ENCODE results near the gene COL6A5.
"Not testable (repeated sequence)": the region's sequence is repeated elsewhere in the genome, so short reads cannot be mapped to it uniquely, and the experiment has no call there.

Gene COL6A5, protein sequence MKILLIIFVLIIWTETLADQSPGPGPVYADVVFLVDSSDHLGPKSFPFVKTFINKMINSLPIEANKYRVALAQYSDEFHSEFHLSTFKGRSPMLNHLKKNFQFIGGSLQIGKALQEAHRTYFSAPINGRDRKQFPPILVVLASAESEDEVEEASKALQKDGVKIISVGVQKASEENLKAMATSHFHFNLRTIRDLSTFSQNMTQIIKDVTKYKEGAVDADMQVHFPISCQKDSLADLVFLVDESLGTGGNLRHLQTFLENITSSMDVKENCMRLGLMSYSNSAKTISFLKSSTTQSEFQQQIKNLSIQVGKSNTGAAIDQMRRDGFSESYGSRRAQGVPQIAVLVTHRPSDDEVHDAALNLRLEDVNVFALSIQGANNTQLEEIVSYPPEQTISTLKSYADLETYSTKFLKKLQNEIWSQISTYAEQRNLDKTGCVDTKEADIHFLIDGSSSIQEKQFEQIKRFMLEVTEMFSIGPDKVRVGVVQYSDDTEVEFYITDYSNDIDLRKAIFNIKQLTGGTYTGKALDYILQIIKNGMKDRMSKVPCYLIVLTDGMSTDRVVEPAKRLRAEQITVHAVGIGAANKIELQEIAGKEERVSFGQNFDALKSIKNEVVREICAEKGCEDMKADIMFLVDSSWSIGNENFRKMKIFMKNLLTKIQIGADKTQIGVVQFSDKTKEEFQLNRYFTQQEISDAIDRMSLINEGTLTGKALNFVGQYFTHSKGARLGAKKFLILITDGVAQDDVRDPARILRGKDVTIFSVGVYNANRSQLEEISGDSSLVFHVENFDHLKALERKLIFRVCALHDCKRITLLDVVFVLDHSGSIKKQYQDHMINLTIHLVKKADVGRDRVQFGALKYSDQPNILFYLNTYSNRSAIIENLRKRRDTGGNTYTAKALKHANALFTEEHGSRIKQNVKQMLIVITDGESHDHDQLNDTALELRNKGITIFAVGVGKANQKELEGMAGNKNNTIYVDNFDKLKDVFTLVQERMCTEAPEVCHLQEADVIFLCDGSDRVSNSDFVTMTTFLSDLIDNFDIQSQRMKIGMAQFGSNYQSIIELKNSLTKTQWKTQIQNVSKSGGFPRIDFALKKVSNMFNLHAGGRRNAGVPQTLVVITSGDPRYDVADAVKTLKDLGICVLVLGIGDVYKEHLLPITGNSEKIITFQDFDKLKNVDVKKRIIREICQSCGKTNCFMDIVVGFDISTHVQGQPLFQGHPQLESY (N-terminal part only)

DNA sequence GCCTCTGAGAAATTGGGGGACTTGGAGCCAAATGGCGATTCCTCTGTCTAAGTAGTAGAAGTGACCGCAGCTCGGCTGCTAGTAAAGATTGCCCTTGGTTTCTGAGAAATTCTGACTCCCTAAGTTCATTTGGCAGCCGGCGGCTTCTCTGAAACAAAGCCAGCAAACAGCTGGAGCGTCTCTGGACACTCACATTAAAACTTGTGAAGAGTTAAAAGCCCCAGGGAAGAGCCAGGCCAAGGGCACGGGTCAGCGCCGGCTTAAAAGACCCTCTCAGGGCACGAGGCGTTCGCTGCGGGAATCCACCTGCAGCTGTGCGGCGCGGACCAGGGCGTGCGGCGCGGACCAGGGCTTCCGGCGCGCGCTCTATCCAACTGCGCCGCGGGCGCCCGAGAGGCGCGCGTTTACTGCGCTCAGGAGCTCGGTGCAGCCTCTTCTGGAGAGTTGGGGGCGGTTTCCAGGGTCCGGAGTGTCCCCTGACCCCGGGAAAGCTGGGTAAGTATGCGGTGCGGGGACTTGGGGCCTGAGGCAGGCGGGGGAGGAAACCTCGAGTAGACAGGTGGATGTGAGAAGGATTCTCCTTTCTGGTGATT lies at the start of gene COL6A5:
Gene COL6A5, plus strand, starts transcription at position 186 of the 593 bp plus-strand sequence. CDS start 27,967 bp downstream, outside the sequence.
- DNase-seq, result no peak

DNA sequence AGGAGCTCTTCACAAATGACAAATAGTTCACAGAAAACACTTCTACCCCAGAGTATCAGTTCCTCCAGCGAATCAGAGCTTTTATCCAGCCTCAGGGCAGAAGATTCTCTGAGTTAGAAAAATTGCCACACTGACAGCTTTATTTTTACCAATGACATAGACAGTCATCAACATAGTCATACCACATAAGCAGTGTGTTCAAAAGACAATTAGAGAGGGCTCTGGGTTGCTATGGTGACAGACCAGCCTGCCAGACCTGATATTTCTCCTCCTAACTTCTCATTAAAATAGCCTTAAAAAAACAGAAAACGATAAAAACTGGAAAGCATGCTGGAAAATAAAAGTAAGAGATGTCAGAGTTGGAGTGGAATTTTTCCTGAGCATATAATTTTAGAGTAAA lies 45.9 kb upstream of the COL6A5 start:
- DNase-seq, result no peak

DNA sequence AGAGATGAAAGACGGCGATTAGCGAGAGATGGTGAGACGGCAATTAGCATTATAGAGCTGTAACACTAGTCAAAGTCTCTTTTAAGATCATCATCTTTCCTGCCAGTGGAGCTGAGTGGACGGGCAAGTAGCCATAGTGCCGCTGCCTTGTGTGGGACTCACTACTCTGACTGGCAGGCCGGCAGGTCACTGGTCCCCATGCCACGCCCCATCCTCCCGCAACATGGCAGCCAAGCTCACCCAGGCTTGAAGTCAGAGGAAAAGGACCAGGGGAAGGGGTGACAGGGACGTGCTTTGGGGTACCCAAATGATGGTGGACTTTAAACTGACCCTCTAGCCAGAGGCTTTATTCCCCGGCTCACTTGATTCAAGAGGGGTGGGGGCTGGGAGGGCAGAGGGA lies 44.6 kb upstream of the COL6A5 start:
- no peak for DNase-seq

DNA sequence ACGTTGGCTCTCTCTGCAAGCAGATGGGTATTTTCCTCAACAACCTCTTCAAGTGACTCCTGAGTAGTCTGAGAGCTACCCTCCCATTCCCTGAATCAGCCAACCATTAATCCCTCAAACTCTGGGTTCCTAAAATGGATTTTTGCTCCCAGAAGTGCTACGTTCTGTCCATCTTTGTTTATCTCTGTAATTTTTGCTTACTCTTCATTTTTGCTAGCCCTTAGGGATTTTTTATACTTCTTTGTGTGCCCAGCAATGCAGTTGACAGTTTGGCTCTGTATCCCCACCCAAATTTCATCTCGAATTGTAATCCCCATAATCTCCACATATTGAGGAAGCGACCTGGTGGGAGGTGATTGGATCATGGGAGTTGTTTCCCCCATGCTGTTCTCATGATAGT lies 35.4 kb upstream of the COL6A5 start:
- DNase-seq, result peak; percentile 60 to 68

DNA sequence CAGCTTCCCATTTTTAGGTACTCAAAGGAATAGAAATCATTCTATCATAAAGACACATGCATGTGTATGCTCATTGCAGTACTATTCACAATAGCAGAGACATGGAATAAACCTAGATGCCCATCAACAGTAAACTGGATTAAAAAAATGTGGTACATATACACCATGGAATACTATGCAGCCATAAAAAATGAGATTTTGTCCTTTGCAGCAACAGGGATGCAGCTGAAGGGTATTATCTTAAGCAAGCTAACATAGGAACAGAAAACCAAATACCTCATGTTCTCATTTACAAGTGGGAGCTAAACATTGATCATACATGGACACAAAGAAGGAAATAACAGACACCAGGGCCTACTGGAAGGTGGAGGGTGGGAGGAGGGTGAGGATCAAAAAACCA lies 33.1 kb upstream of the COL6A5 start:
- DNase-seq, result no peak

DNA sequence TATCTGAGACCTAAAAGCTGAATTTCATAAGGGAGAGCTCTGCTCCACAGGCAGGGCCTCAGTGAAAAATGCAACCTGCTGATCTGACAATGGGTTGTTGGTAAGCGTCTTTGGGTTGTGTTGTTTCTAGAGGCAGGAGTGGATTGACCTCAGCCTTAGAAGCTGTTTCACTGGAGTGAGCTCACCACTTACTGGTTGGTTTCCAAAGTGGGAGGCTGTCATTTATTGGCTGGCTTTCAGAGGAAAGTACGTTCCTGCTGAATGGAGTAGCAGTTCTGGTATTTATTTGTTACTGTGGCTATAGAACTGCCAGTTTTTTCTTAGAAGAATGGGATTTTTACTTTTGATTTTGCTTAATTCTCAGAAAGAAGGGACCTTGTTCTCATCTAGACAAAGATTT lies 29.3 kb upstream of the COL6A5 start:
- DNase-seq, result no peak

DNA sequence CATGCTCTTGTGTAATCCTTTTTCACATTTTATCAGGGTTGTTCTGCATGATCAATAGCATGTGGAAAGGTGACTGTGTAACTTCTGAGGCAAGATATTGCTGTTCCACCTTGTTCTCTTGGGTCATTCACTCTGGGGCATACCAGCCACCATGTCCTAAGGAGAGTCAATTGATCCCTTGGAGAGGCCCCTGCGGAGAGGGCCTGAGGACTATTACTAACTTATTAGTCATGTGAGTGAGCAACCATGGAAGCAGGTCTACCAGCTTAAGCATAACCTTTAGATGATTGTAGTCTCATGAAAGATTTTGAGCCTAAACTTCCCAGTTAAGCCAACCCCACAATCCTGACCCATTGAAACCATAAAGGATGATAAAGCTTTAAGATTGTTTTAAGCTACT lies 22.0 kb upstream of the COL6A5 start:
- no peak for DNase-seq

DNA sequence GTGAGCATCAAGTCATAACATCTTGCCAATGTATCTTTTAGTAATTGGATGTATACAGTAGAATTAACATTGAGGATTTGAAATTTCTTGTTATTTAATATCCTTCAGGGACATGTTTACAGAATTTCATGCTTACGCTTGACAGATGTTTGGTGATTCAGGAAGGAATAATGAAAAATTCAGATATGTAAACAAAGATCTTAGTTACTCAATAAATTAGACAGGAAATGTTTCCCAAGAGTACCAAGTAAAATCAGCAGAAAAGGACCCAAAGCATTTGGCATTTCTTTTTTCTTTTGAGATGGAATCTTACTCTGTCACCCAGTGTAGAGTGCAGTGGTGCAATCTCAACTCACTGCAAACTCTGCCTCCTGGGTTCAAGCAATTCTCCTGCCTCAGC lies 4.7 kb upstream of the COL6A5 start:
- no peak for DNase-seq

DNA sequence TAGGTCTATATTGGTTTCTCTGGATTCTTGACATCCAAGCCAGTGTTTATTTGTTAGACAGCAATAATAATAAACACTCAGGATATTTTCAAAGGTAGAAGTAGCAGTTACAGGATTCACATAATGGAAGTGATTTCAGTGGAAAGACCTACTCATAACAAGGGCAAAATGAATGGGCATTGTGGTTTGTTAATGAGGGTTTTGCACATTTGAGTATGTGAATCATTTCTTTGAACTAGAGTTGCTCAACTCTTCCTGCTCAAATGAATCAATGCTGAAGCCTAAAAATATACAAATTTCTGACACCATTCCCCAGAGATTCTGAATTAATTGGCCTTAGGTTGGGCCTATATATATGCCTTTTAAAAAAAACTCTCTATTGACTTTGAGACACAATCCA lies 4.1 kb upstream of the COL6A5 start:
- DNase-seq, result no peak

DNA sequence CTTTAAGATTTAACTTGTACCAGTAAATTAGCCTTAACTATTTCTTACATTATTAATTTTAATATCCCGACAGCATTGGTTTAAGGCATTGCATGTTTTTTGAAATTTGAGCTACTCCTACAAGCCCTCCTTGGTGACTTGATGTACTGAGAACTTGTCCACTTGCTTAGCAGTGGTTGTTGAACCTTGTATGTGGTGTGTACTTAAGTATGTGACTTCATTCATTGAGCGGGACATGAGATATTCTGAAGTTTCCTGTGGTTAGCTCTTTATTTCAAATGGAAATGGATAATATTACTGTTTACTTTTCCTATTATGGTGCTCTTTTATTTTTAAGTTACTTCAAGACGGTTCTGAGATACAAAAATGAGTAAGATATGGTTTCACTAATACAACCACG lies 3.6 kb upstream of the COL6A5 start:
- DNase-seq, result no peak

DNA sequence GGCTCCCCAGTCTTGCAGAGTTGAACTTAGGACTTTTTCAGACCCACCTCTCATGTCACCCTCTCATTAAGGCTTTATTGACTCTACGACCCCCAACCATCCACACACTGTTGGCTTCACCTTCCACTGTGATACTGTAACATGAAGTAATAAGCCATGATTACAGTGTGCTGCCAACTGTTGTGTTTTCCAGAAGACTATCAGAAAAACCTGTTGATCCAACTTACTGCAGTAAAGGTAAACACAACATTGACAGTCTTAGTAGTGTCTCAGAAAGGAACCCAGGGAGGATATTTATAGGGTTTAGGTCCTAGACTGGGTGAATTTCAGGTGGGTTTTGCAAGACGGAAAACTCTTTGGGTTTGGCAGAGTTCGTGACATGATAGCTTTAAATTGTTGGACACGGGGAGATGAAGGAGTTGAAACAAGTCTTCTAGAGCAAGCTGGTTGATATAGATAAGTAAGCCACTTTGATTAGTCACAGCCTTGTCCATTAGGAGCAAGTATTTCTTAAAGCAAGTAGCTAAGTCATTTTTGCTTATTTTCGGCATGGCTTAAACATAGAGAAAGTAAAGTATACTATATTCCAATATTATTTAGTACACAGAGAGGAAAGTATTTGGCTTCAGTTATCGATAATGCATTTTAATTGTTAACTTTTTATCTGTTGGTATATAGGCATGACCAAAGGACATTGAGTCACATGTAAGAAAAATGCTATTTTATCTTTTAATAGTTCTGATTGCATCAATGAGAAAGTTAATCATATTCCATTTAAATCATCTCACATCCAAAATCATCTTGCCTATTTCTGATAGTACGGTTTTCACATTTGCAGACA lies 2.4 kb upstream of the COL6A5 start:
- no peak for DNase-seq

DNA sequence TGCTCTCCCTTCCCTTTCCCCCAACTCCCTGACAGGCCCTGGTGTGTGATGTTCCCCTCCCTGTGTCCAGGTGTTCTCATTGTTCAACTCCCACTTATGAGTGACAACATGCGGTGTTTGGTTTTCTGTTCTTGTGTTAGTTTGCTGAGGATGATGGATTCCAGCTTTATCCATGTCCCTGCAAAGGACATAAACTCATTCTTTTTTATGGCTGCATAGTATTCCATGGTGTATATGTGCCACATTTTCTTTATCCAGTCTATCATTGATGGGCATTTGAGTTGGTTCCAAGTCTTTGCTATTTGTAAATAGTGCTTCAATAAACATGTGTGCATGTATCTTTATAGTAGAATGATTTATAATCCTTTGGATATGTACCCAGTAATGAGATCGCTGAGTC lies 2.8 kb downstream of the COL6A5 start:
- DNase-seq, result not testable (repeated sequence)

DNA sequence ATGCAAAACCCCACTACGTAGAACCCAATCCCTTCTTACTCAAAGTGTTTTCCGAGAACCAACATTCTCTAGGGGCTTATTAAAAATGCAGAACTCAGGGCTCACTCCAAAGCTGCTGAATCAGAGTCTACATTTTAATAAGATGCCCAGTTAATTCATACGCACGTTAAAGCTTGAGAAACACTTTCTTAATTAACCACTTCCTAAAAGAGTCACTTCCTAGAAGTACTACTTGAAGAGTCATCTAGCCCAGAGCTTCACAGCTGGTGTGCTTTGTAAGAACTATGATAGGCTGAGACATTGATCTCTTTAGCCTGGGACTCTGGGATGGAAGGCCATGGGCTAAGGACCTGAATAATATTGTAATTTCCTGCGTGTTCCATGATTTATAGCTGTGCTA lies 9.0 kb downstream of the COL6A5 start:
- peak; percentile 73 to 83 for DNase-seq

DNA sequence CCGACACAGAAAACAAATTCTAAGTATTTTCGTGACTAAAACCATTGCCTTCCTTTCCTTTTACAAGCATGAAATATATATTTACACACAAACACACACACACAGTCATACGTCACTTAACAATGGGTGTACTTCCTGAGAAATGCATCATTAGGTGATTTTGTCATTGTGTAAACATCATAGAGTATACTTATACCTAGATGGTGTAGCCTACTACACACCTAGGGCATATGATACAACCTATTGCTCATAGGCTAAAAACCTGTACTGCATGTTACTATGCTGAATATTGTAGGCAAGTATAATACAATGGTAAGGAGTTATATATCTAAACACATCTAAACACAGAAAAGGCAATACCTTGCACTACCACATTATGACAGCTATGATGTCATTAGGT lies 28.6 kb downstream of the COL6A5 start:
- DNase-seq, result no peak

DNA sequence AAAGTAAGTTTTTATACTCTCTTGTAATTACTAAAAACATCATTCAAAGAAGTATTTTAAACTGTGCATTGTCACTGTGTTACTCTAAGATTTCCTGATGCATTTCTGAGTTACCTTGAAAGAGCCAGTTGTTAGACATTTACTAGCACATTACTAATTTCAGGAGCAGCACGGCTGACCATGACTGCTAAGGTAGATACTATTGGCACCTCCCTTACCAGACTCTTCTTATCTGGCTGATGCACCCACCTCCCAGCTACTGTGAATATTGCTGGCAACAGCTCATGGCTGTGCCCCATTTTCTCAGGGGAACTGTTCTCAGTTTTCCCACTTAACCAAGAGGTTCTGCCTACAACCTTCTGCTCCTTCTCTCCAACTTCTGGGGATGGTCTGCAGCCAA lies 29.4 kb downstream of the COL6A5 start:
- no peak for DNase-seq

DNA sequence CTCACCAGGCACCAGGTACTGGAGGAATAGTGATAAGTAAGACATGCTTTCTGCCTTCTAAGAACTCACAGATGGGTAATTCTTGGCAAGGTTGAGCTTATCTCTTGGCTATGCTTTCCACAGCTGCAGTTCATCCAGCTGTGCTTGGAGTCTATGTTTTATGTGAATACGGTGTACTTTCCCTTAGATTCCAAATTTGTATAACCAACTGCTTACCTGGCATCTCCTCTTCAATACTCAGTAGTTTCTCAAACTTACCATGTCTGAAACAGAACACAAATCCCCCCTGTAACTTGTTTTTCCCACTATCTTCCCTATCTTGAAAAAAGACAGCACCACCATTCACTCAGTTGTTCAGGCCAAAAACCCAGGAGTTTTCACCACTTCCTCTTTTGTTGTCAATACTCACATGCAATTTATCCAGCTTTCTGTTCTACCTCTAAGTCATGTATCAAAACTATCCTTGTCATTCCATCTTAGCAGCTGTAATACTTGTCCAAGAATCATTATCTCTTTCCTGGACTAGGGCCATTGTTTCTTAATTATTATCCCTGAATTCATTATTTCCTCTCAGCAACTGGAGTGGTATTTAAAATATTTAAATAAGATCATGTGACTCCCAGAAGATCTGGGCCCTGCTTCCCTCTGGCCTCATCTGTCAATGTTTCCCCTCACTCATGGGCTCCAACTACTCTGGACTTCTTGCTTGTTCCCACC lies 32.6 kb downstream of the COL6A5 start:
- peak in 1 of 2 experiments; percentile 5 for DNase-seq

DNA sequence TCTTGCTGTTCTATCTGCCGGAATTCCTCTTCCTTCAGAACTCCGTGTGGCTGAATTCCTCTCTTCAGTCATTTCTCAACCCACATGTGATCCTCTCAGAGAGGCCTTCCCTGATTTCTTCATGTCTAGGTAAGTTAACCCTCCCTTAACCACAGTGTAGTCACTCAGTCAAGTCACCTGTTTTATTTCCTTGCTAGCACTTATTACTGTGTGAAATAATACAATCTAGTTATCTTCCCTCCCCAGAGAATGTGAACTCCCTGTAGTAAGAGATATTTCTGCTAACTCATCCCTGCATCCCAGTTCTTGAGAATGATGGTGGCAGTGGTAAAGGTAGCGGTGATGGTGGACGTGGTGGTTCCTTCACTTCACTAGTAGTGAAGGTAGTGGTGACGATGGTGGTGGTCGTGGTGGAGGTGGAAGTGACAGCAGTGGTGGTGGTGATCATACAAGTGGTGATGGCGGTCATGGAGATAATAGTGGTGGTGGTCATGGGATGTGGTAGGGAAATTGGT lies 33.3 kb downstream of the COL6A5 start:
- no peak for DNase-seq

DNA sequence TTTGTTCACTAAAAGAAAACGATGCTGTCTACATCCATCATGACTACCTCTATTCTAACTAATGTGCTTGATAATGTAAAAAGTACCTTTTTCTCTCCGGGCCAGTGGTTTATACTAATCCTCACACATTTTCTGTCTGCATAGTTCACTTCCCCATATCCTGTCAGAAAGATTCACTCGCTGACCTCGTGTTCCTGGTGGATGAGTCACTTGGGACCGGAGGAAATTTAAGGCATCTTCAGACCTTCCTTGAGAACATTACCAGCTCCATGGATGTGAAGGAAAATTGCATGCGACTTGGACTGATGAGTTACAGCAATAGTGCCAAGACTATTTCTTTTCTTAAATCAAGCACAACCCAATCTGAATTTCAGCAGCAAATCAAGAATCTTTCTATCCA lies 33.8 kb downstream of the COL6A5 start:
- no peak for DNase-seq

DNA sequence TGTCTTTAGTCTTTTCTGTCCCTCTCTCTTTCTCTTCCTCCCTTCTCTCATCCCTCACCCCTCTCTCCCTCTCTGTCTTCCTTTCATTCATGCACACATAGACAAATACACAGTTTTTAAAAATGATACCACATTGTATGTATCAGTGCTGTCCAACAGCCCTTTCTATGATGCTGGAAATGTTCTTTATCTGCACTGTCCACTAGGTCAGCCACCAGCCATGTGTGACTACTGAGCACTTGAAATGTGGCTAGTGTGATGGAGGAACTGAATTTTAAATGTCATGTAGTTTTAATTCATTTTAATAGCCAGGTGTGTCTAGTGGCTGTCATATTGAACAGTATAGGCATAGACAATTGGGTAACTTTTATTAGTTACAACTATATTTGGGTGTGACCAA lies 34.9 kb downstream of the COL6A5 start:
- no peak for DNase-seq

DNA sequence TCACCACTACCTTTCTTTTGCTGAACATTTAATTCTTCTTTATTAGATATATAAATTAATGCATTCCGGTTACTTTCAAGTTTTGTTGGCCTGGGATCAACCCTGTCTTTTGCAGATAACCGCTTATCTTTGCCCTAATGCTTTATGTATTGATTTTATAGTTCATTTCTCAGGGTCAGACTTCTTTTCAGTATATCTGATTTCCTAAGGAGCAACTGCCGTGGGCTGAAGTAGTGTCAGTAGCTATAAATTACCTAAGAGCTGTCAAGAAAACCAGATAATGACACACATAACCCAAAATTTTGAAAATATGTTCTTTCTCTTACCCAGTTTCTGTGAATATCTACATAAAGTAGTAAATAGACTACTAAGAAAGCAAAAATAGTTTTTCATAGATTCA lies 38.0 kb downstream of the COL6A5 start:
- no peak for DNase-seq

DNA sequence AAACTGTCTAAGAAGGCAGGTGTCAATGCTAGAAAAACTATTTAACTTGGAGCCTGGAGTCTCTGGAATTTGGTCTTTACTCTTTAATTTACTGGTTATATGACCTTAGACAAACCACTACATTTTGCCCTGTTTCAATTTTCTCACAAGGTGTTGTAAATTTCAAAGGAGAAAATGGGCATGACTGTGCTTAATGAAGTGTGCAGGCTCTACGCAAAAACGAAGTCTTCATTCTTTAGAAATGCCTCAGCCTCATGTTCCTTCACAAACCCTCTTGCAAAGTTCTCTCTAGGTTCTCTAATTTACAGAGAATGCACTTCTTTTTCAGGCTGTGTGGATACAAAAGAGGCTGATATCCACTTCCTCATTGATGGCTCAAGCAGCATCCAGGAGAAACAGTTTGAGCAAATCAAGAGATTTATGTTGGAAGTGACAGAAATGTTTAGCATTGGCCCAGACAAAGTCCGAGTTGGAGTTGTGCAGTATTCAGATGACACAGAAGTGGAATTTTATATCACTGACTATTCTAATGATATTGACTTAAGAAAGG lies 39.1 kb downstream of the COL6A5 start:
- no peak for DNase-seq
